GM12801 (cell line): ENCODE results near the gene BCR.

Experiments
- CTCF ChIP-seq: IDR thresholded peaks from one replicate; pipeline ENCODE4 v1.5.1; 2011; ENCODE audit warnings: control low read depth; ENCODE audit not compliant: insufficient read length; ENCODE audit errors: extremely low read depth

BCR gene

GRCh38 chr22:23138584-23139435 lies 41.5 kb upstream of the BCR start:
- TF ChIP-seq CTCF = no peak

GRCh38 chr22:23140385-23140784 lies 39.9 kb upstream of the BCR start:
- TF ChIP-seq CTCF = no peak

GRCh38 chr22:23142546-23143105 lies 37.7 kb upstream of the BCR start:
- no peak for TF ChIP-seq CTCF

- no peak for TF ChIP-seq CTCF
Measured at GRCh38 chr22:23143119-23143518, 37.2 kb upstream of the BCR start.

GRCh38 chr22:23144432-23144831 lies 35.9 kb upstream of the BCR start:
- TF ChIP-seq CTCF = no peak

- TF ChIP-seq CTCF = no peak
Measured at GRCh38 chr22:23144932-23145877, 35.1 kb upstream of the BCR start, which contains the start of gene RAB36. Gene RAB36, plus strand, starts transcription at chr22:23145477. Its CDS starts 1,140 bp downstream, at chr22:23146617.
